ENCODE results near the gene PPP6R1.

The PPP6R1 gene

GRCh38 chr19:55259540-55260210 lies 858 bp upstream of the PPP6R1 start:
- no peak for DNase-seq (ENCODE audit: low read depth in 2 of 3, low spot score in 1 of 3)

DNA sequence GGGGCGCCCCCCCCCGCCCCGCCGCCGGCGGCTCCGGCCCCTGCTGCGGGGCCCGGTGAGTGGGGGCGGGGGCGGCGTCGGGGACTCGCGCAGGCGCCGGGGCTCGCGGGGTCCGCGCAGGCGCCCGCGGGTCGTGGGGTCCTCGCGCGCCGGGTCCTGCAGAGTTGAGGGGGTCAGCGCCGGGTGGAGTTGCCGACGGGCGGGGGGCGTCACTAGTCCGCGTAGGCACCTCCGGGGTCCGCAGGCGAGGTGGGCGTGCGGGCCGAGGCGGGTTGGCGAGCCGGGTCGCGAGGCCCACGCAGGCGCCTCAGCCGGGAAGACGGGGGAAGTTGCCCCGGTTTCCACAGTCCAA lies 365 bp downstream of the PPP6R1 start:
- DNase-seq (ENCODE audit: low read depth in 2 of 3, low spot score in 1 of 3): peak in 1 of 3 donors; percentile 26

DNA sequence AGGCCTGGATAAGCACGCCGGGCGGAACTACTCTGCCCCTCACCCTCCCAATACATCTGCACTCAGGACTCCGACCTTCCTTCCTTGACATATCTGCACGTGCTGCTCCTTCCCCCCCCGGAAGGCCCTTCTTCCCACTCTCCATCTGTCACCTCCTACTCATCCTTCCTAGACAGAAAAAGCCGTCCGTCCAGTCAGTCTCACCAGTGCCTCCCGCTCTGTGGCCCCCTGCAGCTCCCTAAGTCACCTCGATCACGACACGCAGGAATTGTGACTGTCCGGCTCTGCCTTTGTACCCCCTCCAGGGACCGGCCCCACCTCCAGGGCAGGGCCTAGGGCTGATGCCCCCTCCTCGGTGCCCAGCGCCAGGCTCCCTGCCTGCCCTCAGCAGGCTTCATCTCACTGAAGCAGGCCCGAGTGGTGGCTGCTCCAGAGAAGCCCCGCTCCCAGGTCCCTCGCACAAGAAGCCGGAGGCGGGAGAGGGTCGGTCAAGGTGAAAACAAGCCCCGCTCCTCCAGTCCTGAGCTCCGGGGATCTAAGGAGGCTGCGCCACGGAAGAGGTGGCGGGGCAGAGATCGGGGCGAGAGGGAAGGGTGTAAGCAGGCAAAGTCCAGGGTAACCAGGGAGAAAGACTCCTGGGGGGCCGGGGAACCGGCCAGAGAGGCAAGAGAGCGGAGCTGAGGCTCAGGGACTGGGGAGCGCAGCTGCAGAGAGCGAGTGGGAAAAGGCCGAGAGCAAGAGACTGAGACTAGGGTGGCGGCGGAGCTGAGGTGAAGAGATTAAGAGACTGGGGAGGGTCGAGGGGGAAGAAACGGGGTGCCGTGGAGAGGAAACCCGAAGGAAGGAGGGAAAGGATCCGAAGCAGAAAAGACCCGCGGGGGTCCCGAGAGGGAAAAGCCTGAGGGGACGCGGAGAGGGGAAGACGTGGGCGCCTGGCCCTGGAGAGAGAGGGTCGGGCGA lies 1.1 kb downstream of the PPP6R1 start:
- peak in 2 of 3 donors; percentile 16 to 19 for DNase-seq (ENCODE audit: low read depth in 2 of 3, low spot score in 1 of 3)

DNA sequence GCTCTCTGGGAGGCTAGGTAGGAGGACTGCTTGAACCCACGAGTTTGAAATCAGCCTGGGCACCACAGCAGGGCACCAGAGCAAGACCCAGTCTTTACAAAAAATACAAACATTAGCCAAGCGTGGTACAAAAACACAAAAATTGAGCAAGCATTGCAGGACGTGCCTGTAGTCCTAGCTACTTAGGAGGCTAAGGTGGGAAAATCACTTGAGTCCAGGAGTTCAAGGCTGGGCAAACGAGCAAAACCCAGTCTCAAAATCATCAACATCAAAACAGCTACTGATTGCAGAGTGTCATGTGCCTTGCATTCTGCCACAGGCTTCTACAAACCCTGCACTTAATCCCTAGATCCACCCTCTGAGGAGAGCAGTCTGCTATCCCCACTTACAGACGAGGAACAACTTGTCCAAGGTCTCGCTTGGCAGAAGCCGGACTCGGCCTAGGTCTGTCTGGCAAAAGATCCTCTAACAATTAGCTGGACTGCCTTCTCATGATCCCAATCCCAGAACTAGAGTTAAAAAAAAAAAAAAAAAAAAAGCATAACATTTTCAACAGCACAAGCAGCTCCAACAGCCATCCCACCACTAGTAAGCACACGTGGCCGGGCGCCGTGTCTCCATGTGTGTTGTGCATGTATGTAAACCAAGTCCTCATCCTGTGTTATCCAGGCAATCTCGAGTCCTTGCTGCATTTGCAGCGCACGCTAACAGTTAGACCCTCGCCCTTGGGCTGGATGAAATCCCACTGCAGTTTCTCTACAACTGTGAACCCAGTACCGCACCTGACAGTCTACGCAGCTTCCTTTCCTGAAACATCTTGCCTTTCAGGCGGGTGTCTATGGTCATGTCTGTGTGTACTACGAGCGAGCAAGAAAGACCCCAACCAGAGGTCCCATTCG lies 2.0 kb downstream of the PPP6R1 start:
- DNase-seq (ENCODE audit: low read depth in 2 of 3, low spot score in 1 of 3): no peak

DNA sequence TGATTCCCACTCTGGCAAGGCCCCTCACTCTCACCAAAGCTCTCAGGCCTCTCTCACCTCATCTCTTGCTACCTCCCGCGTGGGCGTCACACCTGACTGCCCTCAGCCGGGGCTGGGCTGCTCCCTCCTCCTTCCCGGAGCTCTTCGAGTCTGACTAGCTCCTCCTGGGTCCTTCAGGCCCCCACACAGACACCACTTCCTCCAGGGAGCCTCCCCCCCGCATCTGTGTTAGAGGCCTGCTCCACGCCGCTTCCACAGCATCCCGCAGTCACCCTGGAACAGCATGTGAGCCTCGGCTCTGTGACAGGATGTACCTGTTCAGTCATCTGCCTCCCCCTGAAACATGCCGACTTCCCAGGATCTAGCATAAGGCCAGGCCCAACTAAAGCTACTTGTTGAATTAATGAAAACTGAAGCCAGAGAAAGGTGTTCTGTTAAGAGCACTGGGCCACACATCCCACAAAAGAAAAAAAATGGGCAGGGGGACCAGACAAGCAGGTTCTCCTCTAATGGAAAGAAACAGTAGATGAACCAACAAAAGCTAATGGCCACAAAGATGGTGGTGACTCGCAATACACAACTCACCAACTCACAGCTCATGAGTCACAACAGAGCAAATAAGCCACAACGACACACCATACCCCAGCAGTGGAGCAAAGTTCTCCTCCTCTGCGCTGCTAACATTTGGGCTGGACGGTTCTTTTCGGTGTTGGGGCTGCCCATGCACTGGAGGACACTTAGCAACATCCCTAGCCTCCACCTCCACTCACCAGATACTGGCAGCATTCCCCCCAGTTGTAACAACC lies 3.0 kb downstream of the PPP6R1 start:
- DNase-seq (ENCODE audit: low read depth in 2 of 3, low spot score in 1 of 3): peak; percentile 36 to 51 (median 47)

GRCh38 chr19:55254625-55254977 lies 4.2 kb downstream of the PPP6R1 start:
- no peak for DNase-seq (ENCODE audit: low read depth in 2 of 3, low spot score in 1 of 3)

DNA sequence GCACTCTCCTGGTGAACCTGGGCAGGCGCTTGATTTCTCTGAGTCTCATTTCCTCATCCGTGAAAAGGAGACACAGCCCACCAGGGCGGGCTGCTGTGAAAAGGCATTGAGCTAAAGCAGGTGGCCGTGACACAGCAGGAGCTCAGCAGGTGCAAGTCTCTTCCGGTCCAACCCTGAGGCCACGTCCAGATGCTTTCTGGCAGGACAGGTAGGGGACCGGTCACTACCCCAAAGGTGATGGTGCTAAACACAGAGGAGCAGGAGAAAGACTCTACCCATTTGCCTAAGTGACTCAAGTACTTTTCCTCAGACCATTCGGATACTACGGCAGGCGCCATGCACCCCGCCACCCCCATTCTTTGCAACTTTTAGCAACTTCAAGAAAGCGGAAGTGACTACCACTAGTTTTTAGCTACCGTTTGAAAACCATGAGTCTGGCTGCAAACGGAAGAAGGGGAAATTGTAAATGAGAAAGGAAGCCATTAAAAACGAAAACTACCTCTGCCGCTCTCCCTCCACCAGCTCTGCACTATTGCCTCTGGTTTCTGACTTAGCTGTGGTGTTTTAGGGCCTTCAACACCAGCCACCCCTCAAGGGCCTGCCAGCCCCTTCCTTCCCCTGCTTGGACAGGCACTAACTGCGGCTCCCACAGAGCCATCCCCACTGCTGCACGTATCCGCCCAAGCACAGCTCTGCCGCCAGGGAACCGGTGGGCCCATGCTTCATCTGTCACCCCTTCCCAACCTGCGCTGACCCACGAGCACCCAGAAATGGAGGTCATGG lies 4.8 kb downstream of the PPP6R1 start:
- peak; percentile 34 to 44 (median 34) for DNase-seq (ENCODE audit: low read depth in 2 of 3, low spot score in 1 of 3)

GRCh38 chr19:55252760-55253663 lies 5.8 kb downstream of the PPP6R1 start:
- DNase-seq (ENCODE audit: low read depth in 2 of 3, low spot score in 1 of 3): no peak

DNA sequence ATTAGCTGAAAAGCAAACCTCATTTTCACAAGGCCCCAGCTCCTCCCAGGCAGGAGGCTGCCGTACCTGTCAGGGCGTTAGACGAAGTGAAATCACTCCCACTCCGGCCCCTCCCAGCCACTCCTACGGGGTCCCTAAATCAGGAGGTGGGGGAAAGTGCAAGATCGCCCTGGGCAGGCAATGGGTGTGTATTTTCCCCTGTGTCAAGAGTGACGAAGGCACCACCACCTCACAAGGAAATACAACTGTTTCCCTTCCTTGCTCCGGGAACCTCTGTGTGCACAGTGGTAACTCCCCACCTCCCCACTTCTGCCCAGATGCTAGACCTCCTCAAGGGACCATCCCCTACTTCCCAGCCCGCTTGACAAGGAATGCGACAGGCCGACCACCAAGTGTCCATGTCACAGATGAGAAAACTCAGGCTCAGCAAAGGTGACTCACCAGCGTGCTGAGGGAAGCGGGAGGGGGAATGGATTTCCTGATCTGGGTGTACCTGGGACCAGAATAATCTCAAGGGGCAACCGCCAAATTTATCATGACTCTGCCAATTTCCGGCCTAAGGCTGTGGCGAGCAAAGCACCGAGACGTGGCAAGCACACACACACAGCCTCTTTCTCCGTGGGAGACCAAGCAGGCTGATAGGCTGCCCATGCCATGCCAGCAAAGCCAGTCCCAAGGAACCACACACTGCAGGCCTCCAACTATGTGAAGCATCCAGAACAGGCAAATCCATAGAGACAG lies 7.3 kb downstream of the PPP6R1 start:
- peak in 2 of 3 donors; percentile 24 to 28 for DNase-seq (ENCODE audit: low read depth in 2 of 3, low spot score in 1 of 3)

DNA sequence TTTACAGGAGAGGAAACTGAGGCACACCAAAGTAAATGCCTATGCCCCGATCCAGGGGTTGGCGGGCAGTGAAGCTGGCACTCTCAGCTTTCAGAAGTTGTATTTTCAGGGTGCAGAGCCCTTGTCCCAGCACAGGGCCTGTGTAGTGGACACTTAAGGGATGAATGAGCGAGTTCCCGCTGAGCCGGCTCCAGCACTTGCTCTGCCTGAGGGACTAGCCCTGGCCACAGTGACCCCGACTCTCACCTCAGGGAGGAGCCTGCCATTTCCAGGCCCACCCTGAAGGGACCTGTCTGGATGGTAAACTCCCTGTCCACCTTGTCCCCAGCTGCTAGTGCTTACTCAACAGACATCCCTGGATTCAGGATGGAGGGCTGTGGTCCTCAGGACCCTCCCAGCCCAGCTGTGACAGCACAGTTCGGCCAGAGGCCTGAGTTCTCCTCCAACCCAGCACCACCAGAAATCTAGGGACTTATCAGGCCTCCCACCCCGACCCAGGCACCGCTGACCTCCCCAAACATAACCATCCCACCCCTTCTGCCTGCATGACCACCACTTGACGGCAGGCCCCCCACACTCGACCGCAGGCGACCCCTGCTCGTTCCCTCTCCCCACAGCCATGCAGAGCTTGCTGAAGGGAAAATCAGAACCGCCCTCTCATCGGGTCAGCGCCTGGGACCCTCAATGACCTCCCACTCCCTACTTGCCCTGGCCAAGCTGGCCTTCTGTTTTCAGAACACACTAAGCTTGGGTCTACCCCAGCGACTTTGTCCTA lies 8.4 kb downstream of the PPP6R1 start:
- no peak for DNase-seq (ENCODE audit: low read depth in 2 of 3, low spot score in 1 of 3)

DNA sequence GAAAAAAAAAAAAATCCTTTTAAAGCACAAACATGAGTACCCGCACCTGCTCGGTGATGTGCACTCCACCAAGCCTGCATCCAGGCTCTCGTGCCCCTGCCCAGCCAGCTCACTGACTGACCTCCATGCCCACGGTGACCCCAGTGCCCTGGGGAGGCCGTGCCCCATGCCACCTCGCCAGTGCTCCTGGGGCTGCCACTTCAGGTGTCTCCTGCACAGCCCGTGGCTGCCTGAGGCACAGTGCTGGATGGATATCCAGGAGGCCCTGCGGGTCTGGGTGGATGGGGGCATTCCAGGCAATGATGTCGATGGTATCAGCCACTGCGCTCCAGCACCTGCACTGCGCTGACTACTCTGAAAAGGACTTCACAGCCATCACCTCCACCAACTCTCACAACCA lies 9.0 kb downstream of the PPP6R1 start:
- DNase-seq (ENCODE audit: low read depth in 2 of 3, low spot score in 1 of 3): no peak

GRCh38 chr19:55248704-55249103 lies 10.1 kb downstream of the PPP6R1 start:
- no peak for DNase-seq (ENCODE audit: low read depth in 2 of 3, low spot score in 1 of 3)

GRCh38 chr19:55248166-55248675 lies 10.6 kb downstream of the PPP6R1 start:
- DNase-seq (ENCODE audit: low read depth in 2 of 3, low spot score in 1 of 3): no peak

- no peak for DNase-seq (ENCODE audit: low read depth in 2 of 3, low spot score in 1 of 3)
Observed at GRCh38 chr19:55247621-55248099, 11.2 kb downstream of the PPP6R1 start.

GRCh38 chr19:55246462-55247451 lies 12.1 kb downstream of the PPP6R1 start:
- DNase-seq (ENCODE audit: low read depth in 2 of 3, low spot score in 1 of 3): no peak

Data from stimulated activated CD4-positive, alpha-beta T cell treated with anti-CD3 and anti-CD28 coated beads, Interleukin-12 subunit alpha, Interleukin-12 subunit beta, amount 100 ng/mL, for 48 hours (primary cell).